Tongue (tissue), 2 donors: ENCODE results near the gene NMUR1. TPM values are rescaled to one million over a fixed set of nuclear protein-coding genes. Genes with fewer than 3 reads are reported as not detected.

ENCODE experiments used
- DNase-seq: peaks from one replicate; pipeline ENCODE4 v3.0.0-alpha.2; 2015
- total RNA-seq: library from RNA; depleted of rRNA; stranded (reverse); fragments of >200 nt; gene quantifications from one replicate; pipeline ENCODE4 v1.2.3, GENCODE V29; 2014

Gene NMUR1
- total RNA-seq, 1 donor from 2014 or later, result 0.41 TPM

GRCh38 chr2:231554327-231554726 lies 24.1 kb upstream of the NMUR1 start:
- no peak for DNase-seq

GRCh38 chr2:231552752-231553151 lies 22.5 kb upstream of the NMUR1 start:
- DNase-seq, result no peak

- no peak for DNase-seq
These were observed 19.4 kb upstream of the NMUR1 start for GRCh38 chr2:231549446-231550239.

GRCh38 chr2:231548752-231549151 lies 18.5 kb upstream of the NMUR1 start:
- DNase-seq, result no peak

- DNase-seq, result no peak
These were observed 17.3 kb upstream of the NMUR1 start for GRCh38 chr2:231547315-231548110.

GRCh38 chr2:231546014-231546715 lies 15.9 kb upstream of the NMUR1 start:
- no peak for DNase-seq

GRCh38 chr2:231545105-231545902 lies 15.1 kb upstream of the NMUR1 start:
- no peak for DNase-seq

- DNase-seq, result no peak
These were observed 11.9 kb upstream of the NMUR1 start for GRCh38 chr2:231542136-231542535.

GRCh38 chr2:231541645-231542044 lies 11.4 kb upstream of the NMUR1 start:
- no peak for DNase-seq

GRCh38 chr2:231539991-231540390 lies 9.7 kb upstream of the NMUR1 start:
- DNase-seq, result no peak

- peak; percentile 54 for DNase-seq
These were observed 5.7 kb upstream of the NMUR1 start for GRCh38 chr2:231535961-231536360.

- DNase-seq, result no peak
These were observed 3.5 kb upstream of the NMUR1 start for GRCh38 chr2:231533777-231534125.

GRCh38 chr2:231533086-231533776 lies 3.0 kb upstream of the NMUR1 start:
- no peak for DNase-seq

GRCh38 chr2:231532756-231533035 lies 2.5 kb upstream of the NMUR1 start:
- DNase-seq, result no peak

- DNase-seq, result no peak
These were observed 1.9 kb upstream of the NMUR1 start for GRCh38 chr2:231531883-231532755.

- DNase-seq, result no peak
These were observed 1.2 kb upstream of the NMUR1 start for GRCh38 chr2:231531466-231531865.

- DNase-seq, result no peak
These were observed 1.6 kb downstream of the NMUR1 start for GRCh38 chr2:231528636-231529030.

GRCh38 chr2:231527955-231528635 lies 2.1 kb downstream of the NMUR1 start:
- no peak for DNase-seq

GRCh38 chr2:231527091-231527395 lies 3.2 kb downstream of the NMUR1 start:
- DNase-seq, result no peak

- DNase-seq, result no peak
These were observed 3.7 kb downstream of the NMUR1 start for GRCh38 chr2:231526341-231527090.
